GM12874 (cell line): ENCODE measurements around the gene KRT13.

Source experiments
- CTCF ChIP-seq: IDR thresholded peaks from 2 replicates; pipeline ENCODE4 v1.5.1; 2011; ENCODE audit warnings: low read depth, mild to moderate bottlenecking, control low read depth, low read length, moderate library complexity; ENCODE audit not compliant: insufficient read depth

The KRT13 gene

GRCh38 chr17:41547921-41548843, 42.8 kb upstream of the KRT13 start:
- no peak for TF ChIP-seq CTCF

GRCh38 chr17:41547378-41547841, 42.0 kb upstream of the KRT13 start:
- no peak for TF ChIP-seq CTCF

GRCh38 chr17:41546819-41547218, 41.4 kb upstream of the KRT13 start:
- no peak for TF ChIP-seq CTCF

GRCh38 chr17:41545829-41546410, 40.5 kb upstream of the KRT13 start:
- TF ChIP-seq CTCF: no peak

DNA sequence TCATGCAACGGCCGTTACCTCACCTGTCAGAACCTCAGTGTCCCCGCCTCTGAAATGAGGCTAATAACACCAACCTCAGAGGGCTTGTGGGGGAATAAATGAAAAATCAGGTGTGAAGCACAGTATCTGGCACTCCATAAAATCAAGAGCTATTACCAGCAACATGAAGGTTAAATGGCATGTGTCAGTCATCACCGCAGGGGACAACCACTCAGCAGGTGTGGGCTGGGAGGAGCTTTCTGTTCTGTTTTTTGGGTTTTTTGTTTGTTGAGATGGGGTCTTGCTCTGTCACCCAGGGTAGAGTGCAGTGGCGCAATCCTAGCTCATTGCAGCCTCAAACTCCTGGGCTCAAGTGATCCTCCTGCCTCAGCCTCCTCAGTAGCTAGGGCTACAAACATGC, 39.5 kb upstream of the KRT13 start:
- no peak for TF ChIP-seq CTCF

DNA sequence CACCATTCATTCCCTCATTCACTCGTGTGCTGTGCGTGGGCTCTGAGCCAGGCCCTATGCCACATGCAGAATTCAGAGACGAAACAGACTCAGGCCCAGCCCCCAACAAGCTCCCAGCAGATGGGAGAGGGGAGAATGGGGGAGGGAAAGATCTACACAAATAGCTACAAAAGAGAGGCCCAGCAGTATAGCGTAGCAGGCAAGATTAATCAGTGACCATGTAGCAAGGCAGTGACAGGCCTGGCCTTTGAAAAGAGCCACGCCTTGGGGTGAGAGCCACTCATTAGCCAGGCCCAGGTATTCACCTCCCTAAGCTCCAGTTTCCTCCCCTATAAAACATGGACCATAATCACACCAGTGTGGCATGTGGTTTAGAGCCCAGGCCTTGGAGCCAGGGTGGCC, 39.1 kb upstream of the KRT13 start:
- no peak for TF ChIP-seq CTCF

- no peak for TF ChIP-seq CTCF
Measured at GRCh38 chr17:41542357-41542756, 36.9 kb upstream of the KRT13 start.
